Parathyroid adenoma (tissue), 2 donors: ENCODE results near the gene ELN.

Experiments used
- H2AFZ ChIP-seq: fragments of 300-600 bp; sonication (generic); one replicate; pipeline ENCODE4 v1.7.0; 2017; ENCODE audit warnings: antibody characterized with exemption, mild to moderate bottlenecking
- H3K27ac ChIP-seq: fragments of 300-600 bp; sonication (generic); one replicate; pipeline ENCODE4 v1.7.0; 2017
- H3K27me3 ChIP-seq: fragments of 300-600 bp; sonication (generic); one replicate; pipeline ENCODE4 v1.7.0; 2017; ENCODE audit warnings: low read length; ENCODE audit not compliant: control insufficient read depth, insufficient read depth
- H3K36me3 ChIP-seq: fragments of 300-600 bp; sonication (generic); one replicate; pipeline ENCODE4 v1.7.0; 2017; ENCODE audit warnings: low read length; ENCODE audit not compliant: control insufficient read depth, insufficient read depth
- H3K4me1 ChIP-seq: fragments of 300-600 bp; sonication (generic); one replicate; pipeline ENCODE4 v1.7.0; 2017; ENCODE audit warnings: control low read depth
- H3K4me2 ChIP-seq: fragments of 300-600 bp; sonication (generic); one replicate; pipeline ENCODE4 v1.7.0; 2017; ENCODE audit warnings: low read length
- H3K4me3 ChIP-seq: fragments of 300-600 bp; sonication (generic); one replicate; pipeline ENCODE4 v1.7.0; 2017; ENCODE audit warnings: low read depth, low read length
- H3K79me2 ChIP-seq: fragments of 300-600 bp; sonication (generic); one replicate; pipeline ENCODE4 v1.7.0; 2017; ENCODE audit warnings: control low read depth
- H3K9ac ChIP-seq: fragments of 300-600 bp; sonication (generic); one replicate; pipeline ENCODE4 v1.7.0; 2017; ENCODE audit warnings: mild to moderate bottlenecking
- H3K9me3 ChIP-seq: fragments of 300-600 bp; sonication (generic); one replicate; pipeline ENCODE4 v1.7.0; 2017; ENCODE audit warnings: low read length; ENCODE audit not compliant: control insufficient read depth
- CTCF ChIP-seq: fragments of 300-600 bp; sonication (generic); IDR thresholded peaks from one replicate; pipeline ENCODE4 v1.7.0; 2017; ENCODE audit warnings: antibody characterized with exemption, mild to moderate bottlenecking
- donor health status: primary hyperparathyroidism.

ELN gene

GRCh38 chr7:74059681-74060588 lies 32.0 kb downstream of the ELN start:
- Histone ChIP-seq H3K79me2 (no peaks in the 10 kb centered on the region), H3K27ac (no peak overlapping the region), H3K9me3 (no peaks in the 10 kb centered on the region), H3K27me3 (no peaks in the 10 kb centered on the region), H3K4me3 (no peak overlapping the region), H3K9ac (no peak overlapping the region), H3K4me1 (peaks cover 2% of the 10 kb centered on the region), H3K4me2 (no peak overlapping the region), H2AFZ (peak overlapping the region; percentile 14), H3K36me3 (no peaks in the 10 kb centered on the region)
- no peak for TF ChIP-seq CTCF

- peak overlapping the region; percentile 75 for H2AFZ ChIP-seq
- H3K27ac ChIP-seq = peak overlapping the region; percentile 63
- H3K9me3 ChIP-seq = no peaks in the 10 kb centered on the region
- H3K79me2 ChIP-seq = no peaks in the 10 kb centered on the region
- H3K9ac ChIP-seq = no peak overlapping the region
- H3K4me3 ChIP-seq = no peak overlapping the region
- no peak for TF ChIP-seq CTCF
- no peaks in the 10 kb centered on the region for H3K36me3 ChIP-seq
- H3K4me2 ChIP-seq = no peak overlapping the region
- peaks cover 2% of the 10 kb centered on the region for H3K4me1 ChIP-seq
- H3K27me3 ChIP-seq = no peaks in the 10 kb centered on the region
Observed at GRCh38 chr7:74061840-74062539, 34.0 kb downstream of the ELN start.

GRCh38 chr7:74063223-74063641 lies 35.3 kb downstream of the ELN start:
- no peak overlapping the region for H3K4me3 ChIP-seq
- H3K27me3 ChIP-seq = no peaks in the 10 kb centered on the region
- H3K27ac ChIP-seq = no peak overlapping the region
- H3K4me1 ChIP-seq = peaks cover 2% of the 10 kb centered on the region
- H2AFZ ChIP-seq = no peak overlapping the region
- H3K79me2 ChIP-seq = no peaks in the 10 kb centered on the region
- H3K4me2 ChIP-seq = no peak overlapping the region
- H3K9me3 ChIP-seq = no peaks in the 10 kb centered on the region
- no peak for TF ChIP-seq CTCF
- no peak overlapping the region for H3K9ac ChIP-seq
- H3K36me3 ChIP-seq = no peaks in the 10 kb centered on the region

GRCh38 chr7:74063646-74064045 lies 35.7 kb downstream of the ELN start:
- Histone ChIP-seq H2AFZ (no peak overlapping the region), H3K4me2 (no peak overlapping the region), H3K4me1 (peaks cover 2% of the 10 kb centered on the region), H3K79me2 (no peaks in the 10 kb centered on the region), H3K36me3 (no peaks in the 10 kb centered on the region), H3K4me3 (no peak overlapping the region), H3K27me3 (no peaks in the 10 kb centered on the region), H3K9ac (no peak overlapping the region), H3K9me3 (no peaks in the 10 kb centered on the region), H3K27ac (no peak overlapping the region)
- TF ChIP-seq CTCF = no peak
